LNCaP clone FGC (cell line): Measurements from ENCODE around the gene ATP2C2.
"Not testable (repeated sequence)": the region's sequence is repeated elsewhere in the genome, so short reads cannot be mapped to it uniquely, and the experiment has no call there.

ENCODE experiments used
- DNase-seq: peaks from one replicate; pipeline ENCODE4 v3.0.0-alpha.2; 2011; ENCODE audit warnings: low read depth
- H3K4me3 ChIP-seq: 2 replicates; pipeline ENCODE4 v1.5.1; 2011; ENCODE audit warnings: mild to moderate bottlenecking, low read depth, low read length, control low read depth
- CTCF ChIP-seq: IDR thresholded peaks from 2 replicates; pipeline ENCODE4 v1.5.1; 2012; ENCODE audit warnings: mild to moderate bottlenecking; ENCODE audit not compliant: control insufficient read depth, insufficient read depth; ENCODE audit errors: extremely low read depth

The ATP2C2 gene

GRCh38 chr16:84412262-84412661, 43.9 kb downstream of the ATP2C2 start:
- no peak overlapping the region for H3K4me3 ChIP-seq
- no peak for DNase-seq
- TF ChIP-seq CTCF: no peak

- no peak for TF ChIP-seq CTCF
- no peak for DNase-seq
- H3K4me3 ChIP-seq: no peak overlapping the region
Measured at GRCh38 chr16:84413244-84414004, 45.1 kb downstream of the ATP2C2 start.

GRCh38 chr16:84414789-84415326, 46.5 kb downstream of the ATP2C2 start:
- DNase-seq: no peak
- H3K4me3 ChIP-seq: no peak overlapping the region
- TF ChIP-seq CTCF: no peak

GRCh38 chr16:84416407-84417321, 48.3 kb downstream of the ATP2C2 start:
- TF ChIP-seq CTCF: no peak
- no peak for DNase-seq
- H3K4me3 ChIP-seq: no peak overlapping the region

- H3K4me3 ChIP-seq: no peak overlapping the region
- DNase-seq: no peak
- TF ChIP-seq CTCF: no peak
Measured at GRCh38 chr16:84418056-84418849, 49.9 kb downstream of the ATP2C2 start.

GRCh38 chr16:84419730-84420129, 51.4 kb downstream of the ATP2C2 start:
- no peak overlapping the region for H3K4me3 ChIP-seq
- no peak for TF ChIP-seq CTCF
- DNase-seq: no peak

DNA sequence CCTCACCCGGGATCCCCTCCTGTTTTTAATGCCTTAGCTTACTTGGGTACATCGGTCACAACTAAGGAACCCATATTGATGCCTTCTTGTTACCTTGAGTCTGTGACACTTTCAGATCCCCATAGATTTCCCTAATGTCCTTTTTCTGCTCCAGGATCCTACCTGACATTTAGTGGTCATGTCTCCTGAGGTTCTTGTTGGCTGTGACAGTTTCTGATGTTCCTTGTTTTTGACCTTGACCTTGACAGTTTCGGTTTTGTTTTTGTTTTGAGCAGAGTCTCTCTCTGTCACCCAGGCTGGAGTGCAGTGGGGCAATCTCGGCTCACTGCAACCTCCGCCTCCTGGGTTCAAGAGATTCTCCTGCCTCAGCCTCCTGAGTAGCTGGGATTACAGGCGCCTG, 52.2 kb downstream of the ATP2C2 start:
- not testable (repeated sequence) for H3K4me3 ChIP-seq, DNase-seq
